Measurements from ENCODE around the gene BTBD16. TPM values are rescaled to one million over a fixed set of nuclear protein-coding genes. Genes with fewer than 3 reads are reported as not detected.

Gene BTBD16
- total and polyA plus RNA-seq, 7 donors = 0.12 to 0.55 (median 0.54) TPM; not detected in 4

GRCh38 chr10:122316224-122316884 lies 45.3 kb downstream of the BTBD16 start:
- intact Hi-C loops (cut with DNase I) = no loop called here
- no peak for DNase-seq
- WGBS, 2 donors = 92 to 94% methylated on average over 12 of the region's 12 CpGs

GRCh38 chr10:122321960-122322359 lies 50.9 kb downstream of the BTBD16 start:
- no peak overlapping the region for H3K4me3 ChIP-seq
- TF ChIP-seq POLR2A (IDR thresholded peaks at IDR 0.05) = no peak
- TF ChIP-seq EP300 (IDR thresholded peaks at IDR 0.05) = no peak
- no peak for TF ChIP-seq CTCF (IDR thresholded peaks at IDR 0.05)
- TF ChIP-seq POLR2AphosphoS5 (IDR thresholded peaks at IDR 0.05) = no peak
- intact Hi-C loops (cut with DNase I) = no loop called here
- peaks cover 0 to 3% (median 0%) of the 10 kb centered on the region in 4 donors for H3K9me3 ChIP-seq
- 81 to 86% methylated on average over 4 of the region's 4 CpGs for WGBS, 2 donors
- H3K27me3 ChIP-seq = no peaks in the 10 kb centered on the region
- DNase-seq = no peak
- H3K4me1 ChIP-seq = no peaks in the 10 kb centered on the region
- no peak overlapping the region for H3K27ac ChIP-seq
- no peaks in the 10 kb centered on the region for H3K36me3 ChIP-seq

More at GRCh38 chr10:122316224-122316884, 45.3 kb downstream of the BTBD16 start:
- no peak overlapping the region for H3K27ac ChIP-seq
- H3K4me3 ChIP-seq = no peak overlapping the region
- no peaks in the 10 kb centered on the region for H3K27me3 ChIP-seq
- H3K36me3 ChIP-seq = no peaks in the 10 kb centered on the region
- TF ChIP-seq POLR2A (IDR thresholded peaks at IDR 0.05) (no peak), CTCF (IDR thresholded peaks at IDR 0.05) (no peak), EP300 (IDR thresholded peaks at IDR 0.05) (no peak), POLR2AphosphoS5 (IDR thresholded peaks at IDR 0.05) (no peak)
- peaks cover 0 to 8% (median 3%) of the 10 kb centered on the region in 4 donors for H3K4me1 ChIP-seq
- peaks cover 0 to 3% (median 0%) of the 10 kb centered on the region in 4 donors for H3K9me3 ChIP-seq

GRCh38 chr10:122323189-122323588 lies 52.1 kb downstream of the BTBD16 start:
- no peak overlapping the region for H3K4me3 ChIP-seq
- TF ChIP-seq POLR2A (IDR thresholded peaks at IDR 0.05) (no peak), CTCF (IDR thresholded peaks at IDR 0.05) (no peak), EP300 (IDR thresholded peaks at IDR 0.05) (no peak), POLR2AphosphoS5 (IDR thresholded peaks at IDR 0.05) (no peak)
- no peaks in the 10 kb centered on the region for H3K4me1 ChIP-seq
- 84 to 88% methylated on average over 1 of the region's 1 CpG for WGBS, 2 donors
- DNase-seq = no peak
- peaks cover 0 to 3% (median 0%) of the 10 kb centered on the region in 4 donors for H3K9me3 ChIP-seq
- H3K27ac ChIP-seq = no peak overlapping the region
- no peaks in the 10 kb centered on the region for H3K36me3 ChIP-seq
- intact Hi-C loops (cut with DNase I) = no loop called here
- no peaks in the 10 kb centered on the region for H3K27me3 ChIP-seq

GRCh38 chr10:122323941-122324675 lies 53.0 kb downstream of the BTBD16 start:
- 91% methylated on average over 5 of the region's 5 CpGs for WGBS, 2 donors
- intact Hi-C loops (cut with DNase I) = no loop called here
- no peak for TF ChIP-seq EP300 (IDR thresholded peaks at IDR 0.05)
- no peak for TF ChIP-seq CTCF (IDR thresholded peaks at IDR 0.05)
- TF ChIP-seq POLR2AphosphoS5 (IDR thresholded peaks at IDR 0.05) = no peak
- TF ChIP-seq POLR2A (IDR thresholded peaks at IDR 0.05) = no peak

More at GRCh38 chr10:122323941-122324675, 53.0 kb downstream of the BTBD16 start:
- Histone ChIP-seq H3K4me3 (no peak overlapping the region), H3K27me3 (no peaks in the 10 kb centered on the region), H3K27ac (no peak overlapping the region), H3K4me1 (no peaks in the 10 kb centered on the region), H3K36me3 (no peaks in the 10 kb centered on the region), H3K9me3 (peaks cover 0 to 3% (median 0%) of the 10 kb centered on the region in 4 donors)
- DNase-seq = no peak

Measured in sigmoid colon (tissue), 7 donors.